Measurements from ENCODE around the gene HMGCS1. TPM values are rescaled to one million over a fixed set of nuclear protein-coding genes. Genes with fewer than 3 reads are reported as not detected.

HMGCS1 gene
- total RNA-seq, 1 donor from 2014 or later = 78.6 TPM

DNA sequence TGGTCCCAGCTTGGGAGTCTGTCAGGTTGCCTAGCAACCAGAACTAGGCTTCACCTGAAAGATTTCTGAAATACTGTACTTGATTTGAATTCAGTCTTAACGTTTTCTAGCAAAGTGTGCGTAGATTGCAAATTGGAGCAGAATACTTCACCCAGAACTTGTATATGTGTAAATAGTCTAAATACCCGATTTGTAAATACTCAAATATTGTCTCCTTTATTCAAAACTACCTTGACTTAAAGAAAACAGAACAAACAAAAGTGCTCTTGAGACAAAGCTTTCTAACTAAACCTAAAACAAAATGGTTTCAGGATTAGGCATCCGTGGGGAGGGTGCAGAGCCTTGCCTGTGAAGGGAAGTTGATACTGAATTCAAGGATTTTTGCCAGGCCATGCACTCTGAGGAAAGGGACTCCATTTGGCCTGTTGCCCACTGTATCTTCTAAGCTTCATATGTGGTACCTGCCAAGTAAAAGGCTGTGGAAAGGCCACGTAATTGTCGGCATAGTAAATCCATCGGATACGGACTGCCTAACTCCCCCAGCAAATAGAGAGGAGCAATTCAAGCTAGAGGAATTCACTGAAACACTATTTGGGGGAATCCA lies 744 bp upstream of the HMGCS1 start:
- intact Hi-C loops (cut with micrococcal nuclease) = loop anchor here (1.0 to 5.0 kb wide), 18 partner anchors 10 to 1493 kb away; partner anchors contain the start of genes ANXA2R, C5orf34, MRPS30 and NIM1K

DNA sequence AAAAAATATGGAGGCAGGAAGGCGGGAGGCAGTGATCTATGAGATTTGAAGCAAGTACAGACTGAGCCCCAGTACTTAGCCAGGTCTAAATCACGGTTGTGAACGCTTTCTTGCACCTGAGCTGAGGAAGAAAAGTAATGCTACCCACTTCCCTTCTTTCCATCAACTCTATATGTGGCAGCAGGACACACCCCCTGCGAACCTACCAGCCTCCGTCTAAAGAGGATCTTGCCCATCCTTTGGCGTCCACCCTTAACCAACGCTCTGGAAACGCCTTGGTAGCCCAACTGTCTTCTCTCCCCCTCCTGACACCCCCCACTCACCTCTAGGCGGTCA lies 545 bp downstream of the HMGCS1 start:
- intact Hi-C loops (cut with micrococcal nuclease) = loop anchor here (1.0 to 5.0 kb wide), 18 partner anchors 8 to 1495 kb away; partner anchors contain the start of genes ANXA2R, C5orf34, MRPS30 and NIM1K

DNA sequence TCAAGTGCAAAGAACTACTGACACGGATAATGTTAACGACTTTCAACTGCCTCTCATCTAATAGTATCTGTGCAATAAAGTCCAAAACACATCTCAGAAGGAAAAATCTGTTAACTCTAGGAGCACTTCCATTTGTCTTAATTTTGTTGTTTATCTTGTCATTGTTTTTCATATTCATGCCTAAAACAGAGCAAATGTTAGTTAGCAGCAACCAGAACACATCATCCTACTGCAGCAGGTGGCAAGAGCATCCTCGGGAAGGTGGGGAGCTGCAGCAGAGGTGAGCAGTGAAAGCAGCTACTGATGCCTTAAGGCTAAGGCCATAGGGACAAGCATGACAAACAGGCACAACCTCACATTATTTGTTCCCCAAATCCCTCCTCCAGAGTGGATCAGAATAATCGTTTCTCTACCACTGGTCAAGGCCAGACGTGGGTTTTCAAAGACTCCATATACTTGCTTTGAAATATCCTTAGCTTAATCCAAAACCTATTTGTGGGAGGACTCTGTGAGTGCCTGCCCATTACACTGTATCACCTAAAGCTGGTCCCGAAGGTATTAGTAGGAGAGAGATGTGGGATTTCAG lies 1.0 kb downstream of the HMGCS1 start:
- intact Hi-C loops (cut with micrococcal nuclease) = loop anchor here (2.0 to 5.0 kb wide), 6 partner anchors 77 to 1495 kb away; partner anchors contain the start of genes MRPS30 and NIM1K

DNA sequence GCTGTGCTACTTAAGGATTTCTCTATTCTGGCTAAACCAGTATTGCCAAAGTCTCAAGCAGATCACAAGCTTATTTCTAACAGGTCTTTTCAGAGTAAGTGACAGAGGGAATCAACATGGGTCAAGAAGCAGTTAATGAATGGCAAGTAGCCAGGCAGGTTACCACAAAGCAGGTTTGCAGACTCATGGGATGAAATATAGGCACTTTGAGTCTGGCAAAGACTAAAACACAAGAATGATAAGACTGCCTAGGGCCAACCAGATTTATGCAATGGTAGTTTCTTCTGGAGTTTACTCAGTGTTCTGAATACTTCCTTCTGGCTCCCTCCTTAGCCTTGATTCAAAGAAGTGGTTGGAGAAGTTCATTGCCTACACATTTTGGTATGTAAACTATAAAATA lies 3.6 kb downstream of the HMGCS1 start:
- intact Hi-C loops (cut with micrococcal nuclease) = loop anchor here (5.0 kb wide), 2 partner anchors 402 to 1498 kb away; partner anchors contain the start of gene MRPS30

DNA sequence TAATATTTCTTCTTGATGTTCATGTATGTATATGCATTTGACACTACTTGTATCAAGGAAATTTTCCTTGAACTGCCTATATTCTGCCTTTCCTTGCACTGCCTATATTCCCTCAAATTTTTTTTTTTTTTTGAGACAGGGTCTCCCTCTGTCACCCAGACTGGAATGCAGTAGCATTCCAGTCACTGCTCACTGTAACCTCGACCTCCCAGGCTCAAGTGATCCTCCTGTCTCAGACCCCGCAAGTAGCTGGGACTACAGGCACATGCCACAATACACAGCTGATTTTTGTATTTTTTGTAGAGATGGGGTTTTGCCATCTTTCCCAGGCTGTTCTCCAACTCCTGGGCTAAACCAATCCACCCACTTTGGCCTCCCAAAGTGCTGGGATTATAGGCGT lies 4.1 kb downstream of the HMGCS1 start:
- intact Hi-C loops (cut with micrococcal nuclease) = no loop called here

DNA sequence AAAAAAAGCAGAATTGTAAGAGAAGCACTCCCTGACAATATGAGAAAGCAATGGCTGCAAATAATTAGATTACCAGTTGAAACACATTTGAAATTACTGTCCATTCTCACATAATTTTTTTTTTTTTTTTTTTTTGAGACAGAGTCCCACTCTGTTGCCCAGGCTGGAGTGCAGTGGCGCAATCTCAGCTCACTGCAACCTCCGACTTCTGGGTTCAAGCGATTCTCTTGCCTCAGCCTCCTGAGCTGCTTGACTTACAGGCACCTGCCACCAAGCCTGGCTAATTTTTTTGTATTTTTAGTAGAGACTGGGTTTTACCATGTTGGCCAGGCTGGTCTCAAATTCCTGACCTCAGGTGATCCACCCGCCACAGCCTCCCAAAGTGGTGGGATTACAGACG lies 6.3 kb downstream of the HMGCS1 start:
- intact Hi-C loops (cut with micrococcal nuclease) = loop anchor here (1.0 kb wide), 3 partner anchors 186 to 233 kb away; no protein-coding TSS in a partner anchor

DNA sequence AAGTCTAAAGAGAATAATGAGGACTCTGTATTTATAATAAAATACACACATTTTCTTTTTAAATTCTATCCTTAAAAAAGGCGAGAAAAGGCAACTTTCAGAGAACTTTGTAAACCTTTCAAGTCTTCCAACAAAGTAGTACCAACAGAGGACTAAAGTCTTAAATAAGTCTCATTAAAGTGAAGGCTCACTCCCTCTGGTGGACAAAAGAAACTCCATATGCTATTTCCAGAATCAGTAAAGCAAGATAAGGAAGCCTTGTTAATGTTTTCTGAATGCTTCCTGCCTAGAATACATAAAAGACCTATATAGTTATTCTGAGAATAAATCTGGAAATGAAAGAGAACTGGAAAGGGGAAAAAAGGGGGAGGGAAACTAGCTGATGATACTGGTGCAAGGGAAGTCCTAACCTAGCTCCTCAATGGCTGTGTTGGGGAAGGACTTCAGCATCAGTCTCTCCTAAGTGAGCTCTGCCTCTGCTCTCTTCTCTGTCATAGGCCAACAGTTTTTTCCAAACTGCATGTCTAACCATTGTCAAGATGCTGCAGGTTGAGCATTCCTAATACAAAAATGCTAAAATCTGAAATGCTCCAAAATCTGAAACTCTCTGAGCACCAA lies 7.2 kb downstream of the HMGCS1 start:
- intact Hi-C loops (cut with micrococcal nuclease) = loop anchor here (1.0 to 2.0 kb wide), 4 partner anchors 71 to 232 kb away; no protein-coding TSS in a partner anchor

DNA sequence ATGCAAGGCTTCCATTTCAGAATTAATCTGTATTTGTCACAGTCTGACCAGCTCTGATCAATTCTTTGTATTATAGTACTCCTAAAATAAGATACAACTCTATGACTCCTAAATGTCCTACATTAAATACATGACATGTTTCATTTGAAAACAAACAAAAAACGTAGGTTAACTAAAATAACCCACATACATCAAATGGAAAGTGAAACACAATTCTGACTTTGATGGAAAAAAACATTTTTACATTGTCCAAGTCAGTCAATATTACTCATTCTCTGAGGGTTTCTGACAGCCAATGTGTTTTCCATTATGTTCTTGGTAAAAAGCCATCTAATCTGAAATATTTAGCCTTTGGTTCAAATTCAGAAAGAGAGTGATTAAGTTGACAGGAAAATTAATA lies 8.7 kb downstream of the HMGCS1 start:
- intact Hi-C loops (cut with micrococcal nuclease) = loop anchor here (1.0 to 2.0 kb wide), 3 partner anchors 9 to 111 kb away; partner anchors contain the start of gene HMGCS1

DNA sequence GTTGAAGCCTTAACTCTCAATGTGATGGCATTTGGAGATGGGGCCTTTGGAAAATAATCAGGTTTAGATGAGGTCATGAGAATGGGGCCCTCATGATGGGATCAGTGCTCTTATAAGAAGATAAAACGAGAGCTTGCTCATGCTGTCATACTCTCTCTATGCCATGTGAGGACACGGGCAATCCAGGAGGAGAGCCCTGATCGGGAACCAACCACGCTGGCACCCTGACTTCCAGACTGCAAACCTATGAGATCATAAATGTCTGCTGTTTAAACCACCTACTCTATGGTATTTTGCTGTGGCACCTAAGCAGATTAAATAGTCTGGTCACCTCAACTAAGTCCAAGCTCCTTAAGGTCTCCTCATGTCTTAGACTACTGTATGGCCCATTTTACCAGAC lies 10.0 kb downstream of the HMGCS1 start:
- intact Hi-C loops (cut with micrococcal nuclease) = no loop called here

DNA sequence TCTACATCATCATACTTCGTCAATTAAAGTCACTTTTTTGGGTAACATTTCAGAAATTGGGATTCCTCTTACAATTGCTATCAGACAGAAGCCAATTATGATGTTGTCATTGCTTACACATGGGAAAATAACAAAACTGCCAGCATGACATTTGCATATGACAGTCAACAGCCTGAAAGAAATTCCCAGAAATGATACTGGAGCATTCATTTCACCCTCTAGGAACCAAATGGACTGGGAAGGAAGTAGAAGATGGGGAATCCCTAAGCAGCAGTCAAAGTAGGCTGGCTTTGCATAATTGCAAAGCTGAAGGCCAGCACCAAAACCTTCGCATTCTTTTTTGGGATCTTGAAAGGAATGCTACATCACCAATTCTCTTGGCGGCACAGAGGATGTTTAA lies 10.7 kb downstream of the HMGCS1 start:
- intact Hi-C loops (cut with micrococcal nuclease) = no loop called here

DNA sequence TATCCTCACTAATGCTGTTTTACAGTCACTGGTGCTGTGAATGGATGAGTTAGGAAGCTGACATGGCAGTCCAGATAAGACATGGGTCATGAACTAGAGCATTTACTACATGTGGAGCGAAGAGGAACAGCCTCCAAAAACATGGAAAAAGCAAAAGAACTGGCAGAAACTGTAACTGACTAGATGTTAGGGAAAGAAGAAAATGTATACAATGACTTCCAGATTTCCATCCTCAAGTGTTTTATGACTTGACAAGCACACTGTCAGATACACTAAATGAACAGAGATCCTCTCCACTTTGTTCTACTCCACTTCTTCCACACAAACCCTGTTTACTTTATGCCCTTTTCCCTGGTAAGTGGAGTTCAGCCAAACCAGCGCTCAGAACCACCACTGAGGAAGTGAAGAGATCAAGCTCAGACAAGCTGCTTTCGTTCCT lies 11.5 kb downstream of the HMGCS1 start:
- intact Hi-C loops (cut with micrococcal nuclease) = no loop called here

DNA sequence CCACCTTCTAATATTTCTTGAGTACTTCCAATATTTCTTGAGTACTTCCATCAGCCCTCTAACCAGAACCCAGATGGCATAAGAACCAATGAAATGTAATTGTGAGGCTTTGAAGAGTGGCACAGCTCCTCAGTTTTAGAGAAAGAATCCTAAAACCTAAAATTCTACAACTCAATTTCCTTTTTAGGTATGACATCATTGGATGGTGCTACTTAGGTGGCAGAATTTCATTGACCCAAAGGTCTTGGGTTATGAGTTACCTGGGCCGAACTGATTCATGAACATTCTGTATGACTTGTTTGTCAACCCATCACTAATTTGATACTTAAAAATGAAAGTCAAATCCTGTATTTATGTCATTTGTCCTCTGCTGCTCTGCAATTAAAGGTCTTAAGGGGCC lies 13.1 kb downstream of the HMGCS1 start:
- intact Hi-C loops (cut with micrococcal nuclease) = no loop called here

DNA sequence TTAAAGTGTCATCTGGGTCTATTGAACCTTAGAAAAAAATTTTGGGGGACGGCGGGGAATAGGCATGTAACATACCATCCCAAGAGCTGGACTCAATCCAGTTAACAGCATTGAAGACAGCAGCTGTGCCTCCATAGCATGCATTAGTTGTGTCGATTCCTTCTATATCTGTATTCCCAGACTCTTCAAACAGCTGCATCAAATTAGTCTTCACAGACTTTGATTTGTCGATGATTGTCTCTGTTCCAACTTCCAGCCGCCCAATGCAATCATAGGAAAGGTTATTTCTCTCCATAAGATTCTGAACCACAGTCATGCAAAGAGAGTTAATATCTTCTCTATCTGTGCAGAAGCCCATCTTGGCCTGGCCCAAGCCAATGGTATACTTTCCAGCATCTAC lies 14.8 kb downstream of the HMGCS1 start:
- intact Hi-C loops (cut with micrococcal nuclease) = no loop called here

DNA sequence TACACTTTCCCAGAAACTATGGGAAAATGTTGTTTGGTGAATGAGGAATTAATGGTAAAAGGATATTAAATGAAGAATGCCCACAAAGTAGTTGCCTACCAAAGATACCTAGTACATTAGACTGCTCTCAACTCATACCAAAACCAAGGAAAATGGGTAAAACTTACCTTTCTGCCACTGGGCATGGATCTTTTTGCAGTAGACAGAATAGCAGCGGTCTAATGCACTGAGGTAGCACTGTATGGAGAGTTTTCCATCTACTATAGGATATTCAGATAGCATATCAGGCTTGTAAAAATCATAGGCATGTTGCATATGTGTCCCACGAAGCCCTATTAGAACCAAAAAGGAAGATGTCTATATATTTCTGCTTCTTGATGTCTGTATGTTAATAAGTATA lies 16.4 kb downstream of the HMGCS1 start:
- intact Hi-C loops (cut with micrococcal nuclease) = no loop called here

DNA sequence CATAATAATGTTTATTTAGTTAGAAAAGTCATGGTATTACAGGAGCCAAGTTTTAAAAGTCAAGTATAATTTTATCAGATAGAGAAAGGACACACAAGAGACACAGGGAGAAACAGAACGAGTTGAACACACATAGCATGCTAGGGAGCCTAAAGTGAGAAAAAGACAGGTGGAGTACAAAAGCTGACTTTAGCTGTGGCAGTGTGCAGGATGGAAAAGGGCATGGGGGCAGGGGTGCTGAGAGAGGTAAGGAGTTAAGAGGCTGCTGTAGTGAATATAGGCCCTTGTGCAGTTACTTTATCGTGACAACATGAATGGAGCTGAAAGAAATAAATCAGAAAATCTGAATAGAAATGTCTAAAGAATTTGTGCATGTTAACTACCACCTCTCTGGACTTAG lies 18.0 kb downstream of the HMGCS1 start:
- intact Hi-C loops (cut with micrococcal nuclease) = no loop called here

DNA sequence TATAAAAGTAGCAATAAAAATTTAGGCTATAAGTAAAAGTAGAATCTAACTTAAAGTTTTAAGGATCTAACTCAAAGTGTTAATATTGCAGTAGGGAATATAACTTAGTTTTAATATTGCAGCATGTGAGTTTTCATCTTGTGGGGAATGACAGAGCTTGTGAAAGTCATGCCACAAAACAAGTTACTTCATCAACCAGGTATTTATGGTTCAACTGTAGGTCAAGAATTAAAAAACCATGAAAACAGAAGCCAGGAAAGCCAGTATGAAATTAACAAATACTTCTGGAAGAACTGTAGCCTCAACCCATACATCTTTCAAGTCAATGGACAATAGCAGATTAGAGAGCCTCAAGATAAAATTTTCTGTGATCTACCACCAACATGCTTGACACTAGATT lies 19.0 kb downstream of the HMGCS1 start:
- intact Hi-C loops (cut with micrococcal nuclease) = no loop called here

DNA sequence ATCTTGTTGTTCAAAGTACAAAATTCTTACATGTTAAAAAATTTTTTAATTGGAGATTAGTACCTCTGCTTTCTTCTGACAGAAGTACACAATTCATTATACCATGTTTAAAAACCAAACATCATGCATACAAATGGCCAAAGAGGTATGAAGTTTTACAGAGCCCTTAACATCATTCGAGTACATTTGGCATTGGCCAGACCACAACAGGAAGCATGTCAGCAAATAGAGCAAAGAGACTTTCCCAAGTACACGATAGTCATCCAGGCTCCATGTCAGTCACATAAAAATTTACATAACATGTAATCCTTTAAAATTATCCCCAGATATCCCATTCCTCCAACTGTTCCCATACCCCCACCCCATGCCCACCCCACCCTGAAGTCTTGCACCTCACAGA lies 22.5 kb downstream of the HMGCS1 start:
- intact Hi-C loops (cut with micrococcal nuclease) = no loop called here

DNA sequence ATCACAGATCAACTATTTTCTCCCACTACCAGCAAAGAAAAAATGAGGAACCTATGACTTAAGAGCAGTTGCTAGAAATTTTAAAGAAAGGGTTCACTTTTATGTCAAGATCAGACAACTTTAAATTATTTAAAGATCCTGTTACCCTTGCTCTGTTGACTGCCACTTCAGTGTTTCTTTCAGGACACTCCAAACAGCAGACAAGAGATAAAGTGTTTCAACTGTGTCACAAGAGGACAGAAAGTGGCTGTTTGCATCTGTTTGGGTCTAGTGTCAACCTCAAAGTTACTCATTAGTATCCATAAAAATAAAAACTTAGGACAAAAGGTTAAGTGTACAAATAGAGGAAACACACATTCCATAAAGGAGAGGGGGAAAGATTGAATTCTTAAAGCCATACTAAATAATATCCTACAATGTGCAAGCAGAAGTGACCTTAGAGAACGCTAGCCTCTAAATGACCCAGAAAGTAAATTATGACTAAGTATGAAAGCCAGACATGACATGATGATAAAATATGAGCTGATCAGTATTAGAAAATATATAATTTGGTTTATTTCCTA lies 24.9 kb downstream of the HMGCS1 start:
- intact Hi-C loops (cut with micrococcal nuclease) = no loop called here

DNA sequence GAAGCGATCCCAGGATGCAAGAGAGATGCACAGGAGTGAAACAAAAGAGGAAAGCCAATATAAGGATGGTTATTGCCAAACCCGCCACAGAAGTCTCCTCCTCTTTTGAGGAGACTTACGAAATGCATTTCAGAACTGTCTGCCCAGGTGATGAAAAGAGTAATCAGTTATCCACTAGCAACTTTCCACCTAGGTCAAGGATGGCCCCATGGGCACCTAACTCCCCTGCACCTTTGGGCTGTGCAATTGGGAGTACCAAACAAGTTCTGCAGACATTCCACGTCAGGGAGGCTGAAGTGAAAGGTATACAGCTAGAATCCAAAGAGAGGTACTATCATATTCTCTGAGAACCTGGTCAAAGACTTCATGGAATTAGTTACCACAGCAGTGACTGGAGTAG lies 25.7 kb downstream of the HMGCS1 start:
- intact Hi-C loops (cut with micrococcal nuclease) = no loop called here

DNA sequence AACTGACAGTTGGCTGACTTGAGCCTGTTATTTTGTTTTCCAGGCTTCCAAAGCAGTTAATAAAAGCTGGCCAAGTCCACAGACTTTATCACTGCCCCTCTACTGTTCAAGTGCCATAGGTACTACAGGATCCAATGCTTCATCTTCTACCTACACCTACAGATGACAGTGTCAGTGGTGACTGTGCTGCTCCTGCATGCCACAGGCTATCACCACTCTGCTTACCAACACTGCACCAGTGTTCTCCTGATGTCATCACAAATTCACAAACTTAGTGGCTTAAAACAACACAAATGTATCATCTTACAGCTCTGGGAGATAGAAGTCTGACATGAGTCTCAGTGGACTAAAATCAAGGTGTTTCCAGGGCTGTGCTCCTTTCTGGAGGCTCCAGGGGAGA lies 26.6 kb downstream of the HMGCS1 start:
- intact Hi-C loops (cut with micrococcal nuclease) = no loop called here

DNA sequence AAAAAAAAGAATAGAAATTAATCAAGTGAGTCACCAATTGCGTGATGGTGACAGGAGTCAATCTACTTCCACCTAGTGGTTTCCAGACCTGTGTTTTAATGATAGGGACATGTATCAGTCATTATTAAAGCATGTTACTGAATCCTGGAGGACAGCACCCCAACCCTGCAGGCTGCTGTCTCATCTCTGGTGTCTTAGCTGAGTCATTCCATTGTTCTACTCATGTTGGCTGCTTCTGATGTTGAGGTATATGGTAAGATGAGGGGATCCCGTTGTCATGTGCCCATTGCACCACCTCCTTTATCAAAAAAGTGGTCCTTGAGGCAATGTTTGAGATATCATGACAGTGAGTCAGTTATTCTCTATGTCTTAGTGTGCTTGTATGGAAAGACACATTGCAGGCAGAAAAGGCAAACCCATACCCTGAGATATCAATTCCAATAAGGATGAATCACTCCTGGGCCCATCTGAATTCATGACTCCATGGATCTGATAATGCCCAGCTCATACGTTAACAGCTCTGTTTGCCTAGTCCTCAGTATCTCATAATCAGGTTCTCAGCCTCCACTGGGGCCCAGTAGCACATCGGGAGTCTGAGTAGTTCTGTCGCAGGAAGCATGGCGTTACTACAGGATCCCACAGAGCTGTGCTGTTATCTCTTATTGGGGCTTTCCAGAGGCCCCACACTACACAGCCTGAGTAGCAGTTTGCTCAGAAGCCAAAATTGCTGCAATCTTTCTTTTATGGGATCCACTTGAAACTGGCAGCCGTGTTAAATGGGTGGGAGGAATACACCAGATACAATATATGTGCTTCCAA lies 31.2 kb downstream of the HMGCS1 start:
- intact Hi-C loops (cut with micrococcal nuclease) = no loop called here

Measured in T-helper 2 cell treated with Interferon-gamma antibody and Interleukin-4, amounts not matched to agents 100 ng/mL and 5 ng/mL, for 36 hours (primary cell).